H1 (cell line): ENCODE results near the gene RAB43. TPM values are rescaled to one million over a fixed set of nuclear protein-coding genes. Genes with fewer than 3 reads are reported as not detected.

Experiments used
- CTCF ChIA-PET: fragments of 300-600 bp; sonication (Branson Sonifier 250); formaldehyde crosslinking; loops from one replicate; lab custom pipeline; 2021; ENCODE audit not compliant: partially characterized antibody; lab: Charles Lee
- POLR2A ChIA-PET: fragments of 300-600 bp; sonication (Branson Sonifier 250); formaldehyde crosslinking; loops from one replicate; lab custom pipeline; 2021; ENCODE audit warnings: inconsistent platforms; ENCODE audit not compliant: partially characterized antibody; lab: Charles Lee
- DNase-seq, 2 experiments: peaks; one replicate each; pipeline versions ENCODE4 v3.0.0 to v3.0.0-alpha.2; 2010 to 2022; ENCODE audit warnings: low spot score in 2 of 2, low read depth in 1 of 2, mixed read lengths in 1 of 2
- FAIRE-seq: peaks from 2 replicates; lab custom pipeline; 2011; peaks lifted over from hg19 to GRCh38; lab: Jason Lieb, UNC
- H2AFZ ChIP-seq: 2 replicates; pipeline ENCODE4 v1.8.1; 2012; ENCODE audit warnings: low read length, inconsistent platforms
- H2AK5ac ChIP-seq: 2 replicates; pipeline ENCODE4 v1.6.1; 2013; ENCODE audit warnings: low read depth, low read length
- H2BK120ac ChIP-seq: replicated peaks from 2 replicates; pipeline ENCODE3; 2013; ENCODE audit warnings: low read depth, low read length, inconsistent platforms
- H2BK12ac ChIP-seq: 2 replicates; pipeline ENCODE4 v1.6.1; 2013; ENCODE audit warnings: low read depth, low read length
- H2BK15ac ChIP-seq: 2 replicates; pipeline ENCODE4 v1.6.1; 2013; ENCODE audit warnings: low read length
- H2BK20ac ChIP-seq: 2 replicates; pipeline ENCODE4 v1.6.1; 2013; ENCODE audit warnings: low read length
- H2BK5ac ChIP-seq: 2 replicates; pipeline ENCODE4 v1.6.1; 2013; ENCODE audit warnings: low read depth, low read length
- H3K14ac ChIP-seq: 2 replicates; pipeline ENCODE4 v1.6.1; 2013; ENCODE audit warnings: inconsistent platforms; ENCODE audit not compliant: insufficient read length
- H3K18ac ChIP-seq: 2 replicates; pipeline ENCODE4 v1.6.1; 2013; ENCODE audit warnings: low read length; ENCODE audit errors: extremely low read depth
- H3K23ac ChIP-seq: 2 replicates; pipeline ENCODE4 v1.6.1; 2013; ENCODE audit warnings: inconsistent platforms; ENCODE audit not compliant: insufficient read length
- H3K23me2 ChIP-seq: 2 replicates; pipeline ENCODE4 v1.6.1; 2013; ENCODE audit warnings: low read depth, low read length
- H3K27ac ChIP-seq: 2 replicates; pipeline ENCODE4 v1.6.1; 2011; ENCODE audit warnings: low read depth, low read length, inconsistent platforms
- H3K27me3 ChIP-seq, 4 experiments: replicated peaks in 1 of 4; 1 replicate in 1 of 4; 2 replicates in 3 of 4; pipeline versions ENCODE4 v1.6.1 to v1.8.1; 2011 to 2013; ENCODE audit warnings: low read length in 3 of 4, mild to moderate bottlenecking in 3 of 4, inconsistent platforms in 2 of 4, mixed read lengths in 2 of 4, moderate library complexity in 1 of 4; ENCODE audit not compliant: control insufficient read depth in 3 of 4, insufficient read depth in 3 of 4; ENCODE audit errors: extremely low read depth in 1 of 4
- H3K36me3 ChIP-seq, 4 experiments: 2 replicates each; pipeline versions ENCODE4 v1.6.1 to v1.8.1; 2011 to 2013; ENCODE audit warnings: mild to moderate bottlenecking in 4 of 4, low read length in 3 of 4, moderate library complexity in 2 of 4, control low read depth in 1 of 4, inconsistent platforms in 1 of 4; ENCODE audit not compliant: insufficient read depth in 4 of 4, control insufficient read depth in 2 of 4
- H3K4ac ChIP-seq: replicated peaks from 2 replicates; pipeline ENCODE3; 2013; ENCODE audit warnings: low read length, low read depth, mixed read lengths, inconsistent platforms; ENCODE audit not compliant: insufficient read length
- H3K4me1 ChIP-seq, 4 experiments: replicated peaks in 1 of 4; 1 replicate in 1 of 4; 2 replicates in 3 of 4; pipeline versions ENCODE4 v1.6.1 to v1.8.1; 2011 to 2013; ENCODE audit warnings: low read length in 3 of 4, inconsistent platforms in 2 of 4, mixed read lengths in 1 of 4; ENCODE audit not compliant: insufficient read depth in 4 of 4, control insufficient read depth in 3 of 4
- H3K4me2 ChIP-seq, 2 experiments: 2 replicates each; pipeline versions ENCODE4 v1.6.1 to v1.8.1; 2011 to 2013; ENCODE audit warnings: low read depth in 2 of 2, low read length in 2 of 2, control low read depth in 1 of 2, inconsistent platforms in 1 of 2, mild to moderate bottlenecking in 1 of 2; ENCODE audit not compliant: insufficient read depth in 1 of 2
- H3K4me3 ChIP-seq, 4 experiments: fragments of 200-600, 300-600 bp in 1 of 4; sonication (generic), shearing (Covaris generic), sonication (Bioruptor Twin) in 1 of 4; 2 replicates each; pipeline versions ENCODE4 v1.5.1 to v1.8.1; 2011 to 2016; ENCODE audit warnings: low read length in 4 of 4, low read depth in 3 of 4, control low read depth in 2 of 4, inconsistent platforms in 2 of 4, mild to moderate bottlenecking in 2 of 4, mixed read lengths in 1 of 4, moderate library complexity in 1 of 4; ENCODE audit not compliant: insufficient read depth in 2 of 4; ENCODE audit errors: extremely low read depth in 1 of 4
- H3K56ac ChIP-seq: replicated peaks from 2 replicates; pipeline ENCODE3; 2013; ENCODE audit warnings: low read depth, mild to moderate bottlenecking, mixed read lengths, low read length, inconsistent platforms; ENCODE audit not compliant: insufficient read length
- H3K79me1 ChIP-seq: 2 replicates; pipeline ENCODE4 v1.6.1; 2013; ENCODE audit warnings: low read depth, low read length, control low read depth
- H3K79me2 ChIP-seq, 2 experiments: 2 replicates each; pipeline versions ENCODE4 v1.6.1 to v1.8.1; 2012 to 2013; ENCODE audit warnings: low read length in 2 of 2, mild to moderate bottlenecking in 2 of 2, inconsistent platforms in 1 of 2; ENCODE audit not compliant: insufficient read depth in 2 of 2, control insufficient read depth in 1 of 2
- H3K9ac ChIP-seq, 4 experiments: replicated peaks in 1 of 4; 1 replicate in 1 of 4; 2 replicates in 3 of 4; pipeline versions ENCODE4 v1.6.1 to v1.8.1; 2011 to 2013; ENCODE audit warnings: low read depth in 3 of 4, low read length in 3 of 4, control low read depth in 2 of 4, mild to moderate bottlenecking in 2 of 4, moderate library complexity in 2 of 4, inconsistent platforms in 1 of 4; ENCODE audit errors: extremely low read depth in 1 of 4
- H3K9me3 ChIP-seq, 2 experiments: 2 replicates each; pipeline versions ENCODE4 v1.6.1 to v1.8.1; 2012 to 2013; ENCODE audit warnings: mild to moderate bottlenecking in 2 of 2, moderate library complexity in 2 of 2, control low read depth in 1 of 2, inconsistent platforms in 1 of 2, low read depth in 1 of 2, low read length in 1 of 2, mixed read lengths in 1 of 2; ENCODE audit not compliant: insufficient read depth in 2 of 2
- H4K20me1 ChIP-seq, 2 experiments: replicated peaks in 1 of 2; 2 replicates each; pipeline versions ENCODE3 to v1.8.1; 2011 to 2013; ENCODE audit warnings: inconsistent platforms in 2 of 2, low read length in 2 of 2, mild to moderate bottlenecking in 1 of 2; ENCODE audit not compliant: insufficient read depth in 2 of 2, control insufficient read depth in 1 of 2
- H4K5ac ChIP-seq: 2 replicates; pipeline ENCODE4 v1.6.1; 2013; ENCODE audit warnings: low read length, low read depth, mixed read lengths, inconsistent platforms; ENCODE audit not compliant: insufficient read length
- H4K8ac ChIP-seq: 2 replicates; pipeline ENCODE4 v1.8.0; 2013; ENCODE audit warnings: mild to moderate bottlenecking, moderate library complexity, low read length, inconsistent platforms; ENCODE audit not compliant: insufficient read depth; ENCODE audit errors: extremely low read depth
- H4K91ac ChIP-seq: replicated peaks from 2 replicates; pipeline ENCODE3; 2013; ENCODE audit warnings: low read length, mixed read lengths, inconsistent platforms; ENCODE audit not compliant: insufficient read length
- CBX5 ChIP-seq: fragments of 300-800, 300-1000 bp; sonication (generic); IDR thresholded peaks from 2 replicates; pipeline ENCODE4 v1.7.1; 2016; ENCODE audit warnings: antibody characterized with exemption, low read length, low read depth
- GABPA ChIP-seq: IDR thresholded peaks from 2 replicates; pipeline ENCODE4 v1.6.1; 2011; ENCODE audit warnings: mild to moderate bottlenecking, low read length, moderate library complexity, borderline replicate concordance; ENCODE audit not compliant: insufficient read depth
- JUN ChIP-seq: IDR thresholded peaks from 2 replicates; pipeline ENCODE4 v1.6.1; 2011; ENCODE audit warnings: low read depth, mild to moderate bottlenecking, improper control_type of control experiment, low read length
- KDM5A ChIP-seq: fragments of 200-600 bp; IDR thresholded peaks from 2 replicates; pipeline ENCODE4 v1.7.1; 2012; ENCODE audit warnings: mild to moderate bottlenecking, low read length, inconsistent platforms, mixed read lengths
- RAD21 ChIP-seq, 2 experiments: IDR thresholded peaks in 1 of 2; conservative IDR thresholded peaks in 1 of 2; 2 replicates each; pipeline ENCODE4 v1.6.1; 2011; ENCODE audit warnings: low read depth in 2 of 2, low read length in 2 of 2, improper control_type of control experiment in 1 of 2, inconsistent platforms in 1 of 2, mild to moderate bottlenecking in 1 of 2, moderate library complexity in 1 of 2
- RBBP5 ChIP-seq: IDR thresholded peaks from 2 replicates; pipeline ENCODE4 v1.7.1; 2012; ENCODE audit warnings: low read depth, mild to moderate bottlenecking, inconsistent platforms, low read length, moderate library complexity, borderline replicate concordance
- SAP30 ChIP-seq: fragments of 300-600 bp; sonication (generic); IDR thresholded peaks from 2 replicates; pipeline ENCODE4 v1.7.1; 2012; ENCODE audit warnings: low read length, moderate library complexity, mild to moderate bottlenecking, inconsistent platforms; ENCODE audit not compliant: insufficient read depth, insufficient replicate concordance
- SP4 ChIP-seq: IDR thresholded peaks from 2 replicates; pipeline ENCODE4 v1.6.1; 2012; ENCODE audit warnings: low read length, inconsistent platforms
- SUZ12 ChIP-seq: fragments of 200-600 bp; sonication (generic); IDR thresholded peaks from 2 replicates; pipeline ENCODE4 v1.6.1; 2012; ENCODE audit warnings: mild to moderate bottlenecking, inconsistent platforms, low read length, moderate library complexity, mixed read lengths
- TAF7 ChIP-seq: optimal IDR thresholded peaks from 2 replicates; pipeline ENCODE3; 2011; ENCODE audit warnings: low read depth, mild to moderate bottlenecking, inconsistent platforms, low read length, moderate library complexity, borderline replicate concordance
- ZNF274 ChIP-seq: IDR thresholded peaks from 2 replicates; pipeline ENCODE4 v1.7.0; 2012; ENCODE audit warnings: low read length, borderline replicate concordance; ENCODE audit errors: extremely low read depth
- WGBS, 2 experiments: shearing (Covaris generic) in 1 of 2; methylation state at CpG; one replicate each; pipeline versions ENCODE4 v1.1.6 to v1.1.7; 2013 to 2015; ENCODE audit warnings: low lambda C conversion rate in 2 of 2, mixed read lengths in 2 of 2, inconsistent platforms in 1 of 2, low coverage in 1 of 2, missing lambda C conversion rate in 1 of 2; ENCODE audit not compliant: insufficient replicate concordance in 2 of 2, insufficient coverage in 1 of 2, insufficient read length in 1 of 2; ENCODE audit errors: extremely low coverage in 1 of 2, missing lambda C conversion rate in 1 of 2; 5-methylcytosine and 5-hydroxymethylcytosine counted together
- polyA plus RNA-seq, 7 experiments: library from polyadenylated mRNA; depleted of rRNA in 3 of 7; stranded (reverse) in 5 of 7; unstranded in 2 of 7; fragments of >200 nt in 5 of 7; fragments of 200-250 nt in 2 of 7; gene quantifications; 1 replicate in 5 of 7; 2 replicates in 1 of 7; 4 replicates in 1 of 7; pipeline versions ENCODE4 v1.2.1 to v1.2.3, GENCODE V29; 2011 to 2013; ENCODE audit warnings: missing spikeins in 2 of 7, mixed read lengths in 2 of 7
- total RNA-seq: library from RNA; stranded (reverse); fragmentation: NEBNext Ultra II Directional; extraction: Animal tissue kit (Norgen Biotek cat#: 25700); gene quantifications from 2 replicates; pipeline ENCODE4 v1.2.1, GENCODE V29; 2021
- TF ChIP-seq, protein P1 (sequence below): IDR thresholded peaks from 2 replicates; pipeline ENCODE4 v1.6.1; 2012; ENCODE audit warnings: inconsistent platforms

RAB43 gene
- total and polyA plus RNA-seq, 2 of the 8 experiments (the other 6 are each of a cell fraction or from before 2014, with no cell fraction given): 13.1 to 19.4 TPM

GRCh38 chr3:129058441-129059200 is 63.0 kb downstream of the RAB43 start:
- Histone ChIP-seq H3K9me3 (no peaks in the 10 kb centered on the region), H2BK20ac (no peak overlapping the region), H4K8ac (no peak overlapping the region), H3K23ac (no peak overlapping the region), H3K4me1 (no peaks in the 10 kb centered on the region; a peak in 1 of 7 replicates), H2BK15ac (no peak overlapping the region), H3K4me3 (no peak overlapping the region), H3K4ac (no peak overlapping the region), H2BK120ac (no peak overlapping the region), H3K27me3 (no peaks in the 10 kb centered on the region), H3K9ac (no peak overlapping the region), H2BK5ac (no peak overlapping the region), H4K5ac (no peak overlapping the region), H3K18ac (no peak overlapping the region), H4K20me1 (no peaks in the 10 kb centered on the region), H3K36me3 (no peaks in the 10 kb centered on the region), H3K4me2 (no peak overlapping the region), H3K56ac (no peak overlapping the region), H2AFZ (no peak overlapping the region), H3K79me2 (no peaks in the 10 kb centered on the region), H3K23me2 (no peaks in the 10 kb centered on the region), H2AK5ac (no peak overlapping the region), H3K14ac (no peak overlapping the region), H2BK12ac (no peak overlapping the region), H3K79me1 (no peaks in the 10 kb centered on the region), H3K27ac (no peak overlapping the region), H4K91ac (no peak overlapping the region)
- ChIA-PET POLR2A (interaction anchor here (0.8 to 1.8 kb wide), 2 partner anchors 9 to 14 kb away, joined by 3 to 4 read pairs; no protein-coding TSS in a partner anchor), CTCF (interaction anchor here (1.5 to 14.0 kb wide), 2 partner anchors 11 to 88 kb away, joined by 5 to 210 read pairs; no protein-coding TSS in a partner anchor)
- DNase-seq (no peak), FAIRE-seq (no peak)
- 91% methylated on average over 4 of the region's 4 CpGs; no CpG with 5 or more reads in 1 of the 2 experiments for WGBS, 2 experiments
- TF ChIP-seq, protein P1, sequence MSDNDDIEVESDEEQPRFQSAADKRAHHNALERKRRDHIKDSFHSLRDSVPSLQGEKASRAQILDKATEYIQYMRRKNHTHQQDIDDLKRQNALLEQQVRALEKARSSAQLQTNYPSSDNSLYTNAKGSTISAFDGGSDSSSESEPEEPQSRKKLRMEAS: no peak
- TF ChIP-seq TAF7 (no peak), GABPA (no peak), SP4 (no peak), KDM5A (no peak), RBBP5 (no peak), ZNF274 (no peak), SUZ12 (no peak), RAD21 (IDR thresholded peaks at IDR 0.05 in 1 of 2, conservative IDR thresholded peaks at IDR 0.05 in 1 of 2; ENCODE audit: low read depth in 2 of 2, low read length in 2 of 2) (no peak), CBX5 (no peak), SAP30 (no peak), JUN (no peak)
